ENCODE measurements around the gene ZFAND4. TPM values are rescaled to one million over a fixed set of nuclear protein-coding genes. Genes with fewer than 3 reads are reported as not detected.

ZFAND4 gene
- total and polyA plus RNA-seq, 3 donors from 2014 or later: 99.5 to 197 (median 186) TPM

GRCh38 chr10:45592432-45592831, 80.1 kb downstream of the ZFAND4 start:
- TF ChIP-seq CTCF (IDR thresholded peaks at IDR 0.05): no peak
- no peak for TF ChIP-seq POLR2A (IDR thresholded peaks at IDR 0.05)
- no peak overlapping the region for H3K27ac ChIP-seq
- intact Hi-C loops (cut with DNase I; ENCODE audit: low total_unique reads): no loop called here
- DNase-seq: no peak
- H3K4me1 ChIP-seq: peaks cover 9% of the 10 kb centered on the region
- H3K9me3 ChIP-seq: no peaks in the 10 kb centered on the region
- H3K27me3 ChIP-seq: no peaks in the 10 kb centered on the region
- WGBS, 2 donors: 75 to 81% methylated on average over 4 of the region's 4 CpGs
- no peaks in the 10 kb centered on the region for H3K36me3 ChIP-seq (ENCODE audit: low read depth, missing control alignments)
- H3K4me3 ChIP-seq: no peak overlapping the region

- peaks cover 9% of the 10 kb centered on the region for H3K4me1 ChIP-seq
- H3K27ac ChIP-seq: no peak overlapping the region
- intact Hi-C loops (cut with DNase I; ENCODE audit: low total_unique reads): no loop called here
- no peak overlapping the region for H3K4me3 ChIP-seq
- no peak for DNase-seq
- H3K27me3 ChIP-seq: no peaks in the 10 kb centered on the region
- no peaks in the 10 kb centered on the region for H3K9me3 ChIP-seq
- no peaks in the 10 kb centered on the region for H3K36me3 ChIP-seq (ENCODE audit: low read depth, missing control alignments)
- WGBS, 2 donors: 89 to 94% methylated on average over 2 of the region's 2 CpGs
- no peak for TF ChIP-seq POLR2A (IDR thresholded peaks at IDR 0.05)
Observed at GRCh38 chr10:45591280-45591679, 81.3 kb downstream of the ZFAND4 start.

GRCh38 chr10:45589868-45590267, 82.7 kb downstream of the ZFAND4 start:
- peaks cover 9% of the 10 kb centered on the region for H3K4me1 ChIP-seq
- no peak for DNase-seq
- no peaks in the 10 kb centered on the region for H3K36me3 ChIP-seq (ENCODE audit: low read depth, missing control alignments)
- no peaks in the 10 kb centered on the region for H3K27me3 ChIP-seq
- no peak overlapping the region for H3K4me3 ChIP-seq
- TF ChIP-seq CTCF (IDR thresholded peaks at IDR 0.05) (no peak), POLR2A (IDR thresholded peaks at IDR 0.05) (no peak)
- no peaks in the 10 kb centered on the region for H3K9me3 ChIP-seq
- whole genome bisulfite sequencing, 2 donors: 92 to 98% methylated on average over 2 of the region's 2 CpGs
- no peak overlapping the region for H3K27ac ChIP-seq
- intact Hi-C loops (cut with DNase I; ENCODE audit: low total_unique reads): no loop called here

GRCh38 chr10:45589009-45589408, 83.6 kb downstream of the ZFAND4 start:
- no peaks in the 10 kb centered on the region for H3K27me3 ChIP-seq
- intact Hi-C loops (cut with DNase I; ENCODE audit: low total_unique reads): no loop called here
- no peaks in the 10 kb centered on the region for H3K9me3 ChIP-seq
- TF ChIP-seq POLR2A (IDR thresholded peaks at IDR 0.05) (no peak), CTCF (IDR thresholded peaks at IDR 0.05) (no peak)
- H3K36me3 ChIP-seq (ENCODE audit: low read depth, missing control alignments): no peaks in the 10 kb centered on the region
- H3K27ac ChIP-seq: no peak overlapping the region
- DNase-seq: no peak
- no peak overlapping the region for H3K4me3 ChIP-seq
- H3K4me1 ChIP-seq: peaks cover 9% of the 10 kb centered on the region

GRCh38 chr10:45586028-45586824, 86.3 kb downstream of the ZFAND4 start:
- H3K4me1 ChIP-seq: peaks cover 11% of the 10 kb centered on the region
- no peak for TF ChIP-seq POLR2A (IDR thresholded peaks at IDR 0.05)
- TF ChIP-seq CTCF (IDR thresholded peaks at IDR 0.05): no peak
- intact Hi-C loops (cut with DNase I; ENCODE audit: low total_unique reads): no loop called here
- WGBS, 2 donors: 95 to 99% methylated on average over 3 of the region's 3 CpGs
- DNase-seq: no peak
- H3K27ac ChIP-seq: no peak overlapping the region
- H3K36me3 ChIP-seq (ENCODE audit: low read depth, missing control alignments): no peaks in the 10 kb centered on the region
- H3K9me3 ChIP-seq: no peaks in the 10 kb centered on the region
- H3K27me3 ChIP-seq: no peaks in the 10 kb centered on the region
- H3K4me3 ChIP-seq: no peak overlapping the region

Data from testis (tissue), 3 donors.